Small intestine (tissue), 7 donors: ENCODE measurements around the gene CCDC187. TPM values are rescaled to one million over a fixed set of nuclear protein-coding genes. Genes with fewer than 3 reads are reported as not detected.

ENCODE experiments used
- DNase-seq, 2 donors: peaks; one replicate each; pipeline versions ENCODE4 v3.0.0 to v3.0.0-alpha.2; 2013
- FAIRE-seq: peaks from 2 replicates; lab custom pipeline; 2012; peaks lifted over from hg19 to GRCh38; lab: Jason Lieb, UNC
- H3K27ac ChIP-seq, 3 donors: one replicate each; pipeline ENCODE4 v1.5.1; 2013; ENCODE audit warnings: low read length in 2 of 3, mild to moderate bottlenecking in 2 of 3, control low read depth in 1 of 3, inconsistent platforms in 1 of 3, low read depth in 1 of 3, moderate library complexity in 1 of 3
- H3K27me3 ChIP-seq, 3 donors: one replicate each; pipeline ENCODE4 v1.6.1; 2013; ENCODE audit warnings: low read length in 3 of 3, inconsistent platforms in 1 of 3; ENCODE audit not compliant: control insufficient read depth in 3 of 3, insufficient read depth in 3 of 3
- H3K36me3 ChIP-seq, 3 donors: one replicate each; pipeline ENCODE4 v1.6.1; 2013; ENCODE audit warnings: low read length in 3 of 3, inconsistent platforms in 1 of 3, low read depth in 1 of 3, mild to moderate bottlenecking in 1 of 3, moderate library complexity in 1 of 3; ENCODE audit not compliant: control insufficient read depth in 3 of 3, insufficient read depth in 2 of 3
- H3K4me1 ChIP-seq, 3 donors: one replicate each; pipeline ENCODE4 v1.6.1; 2013; ENCODE audit warnings: low read length in 2 of 3, inconsistent platforms in 1 of 3, low read depth in 1 of 3, mild to moderate bottlenecking in 1 of 3, moderate library complexity in 1 of 3; ENCODE audit not compliant: control insufficient read depth in 3 of 3, insufficient read depth in 2 of 3
- H3K4me3 ChIP-seq, 3 donors: one replicate each; pipeline ENCODE4 v1.5.1; 2013; ENCODE audit warnings: low read length in 3 of 3, control low read depth in 1 of 3, inconsistent platforms in 1 of 3, low read depth in 1 of 3, mild to moderate bottlenecking in 1 of 3, moderate library complexity in 1 of 3
- H3K9me3 ChIP-seq, 2 donors: one replicate each; pipeline ENCODE4 v1.6.1; 2013; ENCODE audit warnings: low read depth in 1 of 2, low read length in 1 of 2; ENCODE audit not compliant: control insufficient read depth in 2 of 2, insufficient read depth in 1 of 2
- whole genome bisulfite sequencing, 3 donors: extraction: QIAGEN DNeasy Blood & Tissue Kit; methylation state at CpG; one replicate each; pipeline ENCODE4 v1.1.7; 2013; 5-methylcytosine and 5-hydroxymethylcytosine counted together
- polyA plus RNA-seq, 4 donors: library from polyadenylated mRNA; stranded (reverse) in 3 of 4; unstranded in 1 of 4; fragments of 200-250 nt in 3 of 4; fragments of 120-200 nt in 1 of 4; gene quantifications; one replicate each; pipeline versions ENCODE4 v1.2.1 to v1.2.3, GENCODE V29; 2013
- donor health status: healthy with polysubstance abuse.
- donor health status: control.
- donor health status: control.
- donor health status: Bipolar disorder and iron deficiency.
- donor health status: healthy.

Gene CCDC187
- polyA plus RNA-seq, 4 donors = 0.01 to 2.7 TPM; not detected in 2

GRCh38 chr9:136219276-136219675, 84.6 kb downstream of the CCDC187 start:
- Histone ChIP-seq H3K9me3 (peaks cover 0 to 3% of the 10 kb centered on the region in 2 donors), H3K4me1 (no peaks in the 10 kb centered on the region), H3K36me3 (peaks cover 2 to 87% (median 9%) of the 10 kb centered on the region in 3 donors), H3K27me3 (no peaks in the 10 kb centered on the region), H3K27ac (no peak overlapping the region), H3K4me3 (no peak overlapping the region)
- DNase-seq (no peak), FAIRE-seq (no peak)
- 92 to 94% (median 92%) methylated on average over 13 of the region's 13 CpGs for WGBS, 3 donors

- no peaks in the 10 kb centered on the region for H3K4me1 ChIP-seq
- H3K27ac ChIP-seq = no peak overlapping the region
- DNase-seq (no peak), FAIRE-seq (no peak)
- H3K4me3 ChIP-seq = no peak overlapping the region
- H3K36me3 ChIP-seq = peaks cover 2 to 86% (median 11%) of the 10 kb centered on the region in 3 donors
- WGBS, 3 donors = 91 to 97% (median 92%) methylated on average over 15 of the region's 15 CpGs
- H3K27me3 ChIP-seq = no peaks in the 10 kb centered on the region
- H3K9me3 ChIP-seq = peaks cover 0 to 8% of the 10 kb centered on the region in 2 donors
Observed at GRCh38 chr9:136218673-136219072, 85.2 kb downstream of the CCDC187 start.

- no peak overlapping the region for H3K4me3 ChIP-seq
- H3K27ac ChIP-seq = no peak overlapping the region
- WGBS, 3 donors = 93 to 95% (median 93%) methylated on average over 16 of the region's 16 CpGs
- H3K4me1 ChIP-seq = no peaks in the 10 kb centered on the region
- peaks cover 2 to 85% (median 12%) of the 10 kb centered on the region in 3 donors for H3K36me3 ChIP-seq
- H3K9me3 ChIP-seq = peaks cover 0 to 9% of the 10 kb centered on the region in 2 donors
- no peak for FAIRE-seq
- no peak for DNase-seq
- no peaks in the 10 kb centered on the region for H3K27me3 ChIP-seq
Observed at GRCh38 chr9:136218271-136218670, 85.6 kb downstream of the CCDC187 start.

GRCh38 chr9:136216541-136217244, 87.2 kb downstream of the CCDC187 start:
- no peak for DNase-seq
- peaks cover 2 to 86% (median 12%) of the 10 kb centered on the region in 3 donors for H3K36me3 ChIP-seq

GRCh38 chr9:136213733-136214132, 90.2 kb downstream of the CCDC187 start:
- Histone ChIP-seq H3K27ac (no peak overlapping the region), H3K27me3 (no peaks in the 10 kb centered on the region), H3K4me1 (no peaks in the 10 kb centered on the region), H3K4me3 (no peak overlapping the region), H3K36me3 (peaks cover 2 to 86% (median 13%) of the 10 kb centered on the region in 3 donors), H3K9me3 (peaks cover 0 to 9% of the 10 kb centered on the region in 2 donors)
- FAIRE-seq (no peak), DNase-seq (no peak)
- 91 to 98% (median 97%) methylated on average over 9 of the region's 9 CpGs for WGBS, 3 donors

More at GRCh38 chr9:136216541-136217244, 87.2 kb downstream of the CCDC187 start:
- Histone ChIP-seq H3K27ac (no peak overlapping the region), H3K27me3 (no peaks in the 10 kb centered on the region), H3K4me3 (no peak overlapping the region), H3K9me3 (peaks cover 0 to 9% of the 10 kb centered on the region in 2 donors), H3K4me1 (no peaks in the 10 kb centered on the region)
- 93% methylated on average over 36 to 37 of the region's 37 CpGs for WGBS, 3 donors
- no peak for FAIRE-seq

GRCh38 chr9:136212345-136212950, 91.4 kb downstream of the CCDC187 start:
- H3K27ac ChIP-seq = no peak overlapping the region
- peaks cover 4 to 83% (median 9%) of the 10 kb centered on the region in 3 donors for H3K36me3 ChIP-seq
- H3K4me3 ChIP-seq = no peak overlapping the region
- H3K9me3 ChIP-seq = peaks cover 0 to 9% of the 10 kb centered on the region in 2 donors
- H3K27me3 ChIP-seq = no peaks in the 10 kb centered on the region
- WGBS, 3 donors = 91 to 96% (median 94%) methylated on average over 28 of the region's 28 CpGs
- no peak for FAIRE-seq
- H3K4me1 ChIP-seq = no peaks in the 10 kb centered on the region
- DNase-seq = no peak

- FAIRE-seq (no peak), DNase-seq (no peak)
- no peak overlapping the region for H3K27ac ChIP-seq
- no peaks in the 10 kb centered on the region for H3K4me1 ChIP-seq
- peaks cover 3 to 79% (median 9%) of the 10 kb centered on the region in 3 donors for H3K36me3 ChIP-seq
- no peaks in the 10 kb centered on the region for H3K27me3 ChIP-seq
- H3K9me3 ChIP-seq = peaks cover 0 to 9% of the 10 kb centered on the region in 2 donors
- H3K4me3 ChIP-seq = no peak overlapping the region
- 92 to 93% (median 93%) methylated on average over 34 to 35 of the region's 35 CpGs for WGBS, 3 donors
Observed at GRCh38 chr9:136211441-136212344, 92.2 kb downstream of the CCDC187 start.

- Histone ChIP-seq H3K27ac (no peak overlapping the region), H3K27me3 (no peaks in the 10 kb centered on the region), H3K4me3 (no peak overlapping the region), H3K4me1 (no peaks in the 10 kb centered on the region), H3K36me3 (peaks cover 3 to 75% (median 9%) of the 10 kb centered on the region in 3 donors), H3K9me3 (peaks cover 0 to 9% of the 10 kb centered on the region in 2 donors)
- DNase-seq (no peak), FAIRE-seq (no peak)
- 92 to 93% (median 92%) methylated on average over 14 to 15 of the region's 15 CpGs for WGBS, 3 donors
Observed at GRCh38 chr9:136211006-136211405, 92.9 kb downstream of the CCDC187 start.
